ENCODE data around the gene CMTM6.

Gene CMTM6

GRCh38 chr3:32436816-32437189 is 65.8 kb downstream of the CMTM6 start:
- no peak for TF ChIP-seq CTCF (IDR thresholded peaks at IDR 0.05)
- Histone ChIP-seq H3K9me3 (no peaks in the 10 kb centered on the region), H3K27ac (no peak overlapping the region), H3K36me3 (peaks cover 0 to 1% (median 0%) of the 10 kb centered on the region in 3 donors), H3K4me1 (peaks cover 0 to 3% (median 0%) of the 10 kb centered on the region in 4 donors), H3K4me3 (no peak overlapping the region), H3K27me3 (no peaks in the 10 kb centered on the region)
- intact Hi-C loops (cut with DNase I; ENCODE audit: low total_unique reads): no loop called here
- no peak for DNase-seq

- intact Hi-C loops (cut with DNase I; ENCODE audit: low total_unique reads): no loop called here
- Histone ChIP-seq H3K27me3 (no peaks in the 10 kb centered on the region), H3K9me3 (no peaks in the 10 kb centered on the region), H3K4me1 (peaks cover 0 to 3% (median 0%) of the 10 kb centered on the region in 4 donors), H3K27ac (no peak overlapping the region), H3K36me3 (no peaks in the 10 kb centered on the region), H3K4me3 (no peak overlapping the region)
- DNase-seq: no peak
- no peak for TF ChIP-seq CTCF (IDR thresholded peaks at IDR 0.05)
Measured at GRCh38 chr3:32435911-32436815, 66.5 kb downstream of the CMTM6 start.

- intact Hi-C loops (cut with DNase I; ENCODE audit: low total_unique reads): loop anchor here (5.0 kb wide), 2 partner anchors 37 to 148 kb away; no protein-coding TSS in a partner anchor
- no peaks in the 10 kb centered on the region for H3K9me3 ChIP-seq
- TF ChIP-seq CTCF (IDR thresholded peaks at IDR 0.05): no peak
- no peak overlapping the region for H3K27ac ChIP-seq
- no peak overlapping the region for H3K4me3 ChIP-seq
- no peaks in the 10 kb centered on the region for H3K27me3 ChIP-seq
- no peaks in the 10 kb centered on the region for H3K36me3 ChIP-seq
- no peak for DNase-seq
- peaks cover 0 to 3% (median 0%) of the 10 kb centered on the region in 4 donors for H3K4me1 ChIP-seq
Measured at GRCh38 chr3:32434206-32434605, 68.4 kb downstream of the CMTM6 start.

GRCh38 chr3:32432711-32433530 is 69.7 kb downstream of the CMTM6 start:
- TF ChIP-seq CTCF (IDR thresholded peaks at IDR 0.05): no peak
- no peak for DNase-seq
- Histone ChIP-seq H3K4me3 (no peak overlapping the region), H3K36me3 (no peaks in the 10 kb centered on the region), H3K9me3 (no peaks in the 10 kb centered on the region), H3K27me3 (no peaks in the 10 kb centered on the region), H3K4me1 (no peaks in the 10 kb centered on the region), H3K27ac (no peak overlapping the region)
- intact Hi-C loops (cut with DNase I; ENCODE audit: low total_unique reads): loop anchor here (5.0 kb wide), 2 partner anchors 36 to 149 kb away; no protein-coding TSS in a partner anchor

- intact Hi-C loops (cut with DNase I; ENCODE audit: low total_unique reads): loop anchor here (5.0 kb wide), 2 partner anchors 35 to 150 kb away; no protein-coding TSS in a partner anchor
- no peaks in the 10 kb centered on the region for H3K4me1 ChIP-seq
- no peak for TF ChIP-seq CTCF (IDR thresholded peaks at IDR 0.05)
- no peaks in the 10 kb centered on the region for H3K36me3 ChIP-seq
- H3K27me3 ChIP-seq: no peaks in the 10 kb centered on the region
- DNase-seq: no peak
- H3K27ac ChIP-seq: no peak overlapping the region
- no peaks in the 10 kb centered on the region for H3K9me3 ChIP-seq
- H3K4me3 ChIP-seq: no peak overlapping the region
Measured at GRCh38 chr3:32432045-32432710, 70.5 kb downstream of the CMTM6 start.
